Stomach (tissue), 4 donors: ENCODE results near the gene CDC16.

Experiments
- EP300 ChIP-seq: sonication (generic); formaldehyde crosslinking; IDR thresholded peaks from one replicate; pipeline ENCODE4 v1.6.1; 2017; ENCODE audit warnings: antibody characterized with exemption
- POLR2A ChIP-seq, 4 donors: fragments of 450-650 bp; IDR thresholded peaks; one replicate each; pipeline ENCODE4 v1.6.1; 2016; ENCODE audit warnings: antibody characterized with exemption in 4 of 4, control low read depth in 2 of 4, mild to moderate bottlenecking in 1 of 4, moderate library complexity in 1 of 4
- TF ChIP-seq, protein P1 (sequence below), 7 experiments: fragments of 450-650 bp in 4 of 7; fragments of 200-600 bp in 3 of 7; sonication (generic) in 3 of 7; IDR thresholded peaks; one replicate each; pipeline ENCODE4 v1.5.1; 2016 to 2019; ENCODE audit warnings: antibody characterized with exemption in 7 of 7, control low read depth in 2 of 7, mild to moderate bottlenecking in 1 of 7

DNA sequence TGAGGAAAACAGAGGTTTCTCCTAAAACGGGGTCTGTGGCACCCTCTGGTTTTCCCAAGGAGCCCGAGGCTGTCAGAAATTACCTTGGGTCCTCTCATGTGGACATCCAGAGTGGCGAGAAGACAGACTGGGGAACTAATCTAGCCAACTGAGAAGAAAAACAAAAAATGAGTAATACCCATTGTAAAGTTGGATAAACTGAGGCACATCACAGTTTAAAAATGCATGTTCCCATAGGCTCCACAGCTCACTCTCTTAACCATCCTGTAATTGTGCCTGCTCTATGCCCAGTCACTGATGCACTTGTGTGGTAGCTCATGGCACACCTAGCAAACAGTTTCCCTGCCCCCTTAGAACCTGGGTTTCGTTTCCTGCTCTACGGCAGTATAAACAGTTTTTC, 31.5 kb downstream of the CDC16 start:
- TF ChIP-seq, protein P1, sequence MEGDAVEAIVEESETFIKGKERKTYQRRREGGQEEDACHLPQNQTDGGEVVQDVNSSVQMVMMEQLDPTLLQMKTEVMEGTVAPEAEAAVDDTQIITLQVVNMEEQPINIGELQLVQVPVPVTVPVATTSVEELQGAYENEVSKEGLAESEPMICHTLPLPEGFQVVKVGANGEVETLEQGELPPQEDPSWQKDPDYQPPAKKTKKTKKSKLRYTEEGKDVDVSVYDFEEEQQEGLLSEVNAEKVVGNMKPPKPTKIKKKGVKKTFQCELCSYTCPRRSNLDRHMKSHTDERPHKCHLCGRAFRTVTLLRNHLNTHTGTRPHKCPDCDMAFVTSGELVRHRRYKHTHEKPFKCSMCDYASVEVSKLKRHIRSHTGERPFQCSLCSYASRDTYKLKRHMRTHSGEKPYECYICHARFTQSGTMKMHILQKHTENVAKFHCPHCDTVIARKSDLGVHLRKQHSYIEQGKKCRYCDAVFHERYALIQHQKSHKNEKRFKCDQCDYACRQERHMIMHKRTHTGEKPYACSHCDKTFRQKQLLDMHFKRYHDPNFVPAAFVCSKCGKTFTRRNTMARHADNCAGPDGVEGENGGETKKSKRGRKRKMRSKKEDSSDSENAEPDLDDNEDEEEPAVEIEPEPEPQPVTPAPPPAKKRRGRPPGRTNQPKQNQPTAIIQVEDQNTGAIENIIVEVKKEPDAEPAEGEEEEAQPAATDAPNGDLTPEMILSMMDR (IDR thresholded peaks at IDR 0.05): no peak
- TF ChIP-seq POLR2A (IDR thresholded peaks at IDR 0.05) (no peak), EP300 (no peak)
